Activated T-cell treated with anti-CD3 and anti-CD28 coated beads, Interleukin-2, amount 50 U/mL, for 72 hours (primary cell): Measurements from ENCODE around the gene MAGI1. TPM values are rescaled to one million over a fixed set of nuclear protein-coding genes. Genes with fewer than 3 reads are reported as not detected.

Source experiments
- ATAC-seq, 2 donors: fragments of 150-1000 bp; cut with Tn5 transposase; replicated peaks in 1 of 2; 2 replicates each; pipeline ENCODE4 v1.10.0; 2021; ENCODE audit warnings: moderate library complexity in 2 of 2, mild to moderate bottlenecking in 1 of 2
- DNase-seq, 2 donors: peaks; one replicate each; pipeline ENCODE4 v3.0.0; 2021 to 2022; ENCODE audit warnings: mixed read lengths in 1 of 2
- H3K27ac Mint-ChIP-seq: one replicate; pipeline ENCODE4 v1.8.0; 2022; ENCODE audit warnings: mild to moderate bottlenecking, moderate library complexity, mixed read lengths
- H3K27me3 Mint-ChIP-seq: one replicate; pipeline ENCODE4 v1.8.0; 2022; ENCODE audit warnings: low read depth, mixed read lengths
- H3K36me3 Mint-ChIP-seq, 2 donors: one replicate each; pipeline ENCODE4 v1.8.0; 2022; ENCODE audit warnings: mixed read lengths in 2 of 2, mild to moderate bottlenecking in 1 of 2; ENCODE audit not compliant: insufficient read depth in 2 of 2
- H3K4me1 Mint-ChIP-seq: one replicate; pipeline ENCODE4 v1.8.0; 2022; ENCODE audit warnings: low read depth, mixed read lengths
- H3K4me3 Mint-ChIP-seq, 2 donors: one replicate each; pipeline ENCODE4 v1.8.0; 2022; ENCODE audit warnings: mild to moderate bottlenecking in 2 of 2, mixed read lengths in 2 of 2, moderate library complexity in 2 of 2
- H3K9me3 Mint-ChIP-seq, 2 donors: one replicate each; pipeline ENCODE4 v1.8.0; 2022; ENCODE audit warnings: mixed read lengths in 2 of 2
- total RNA-seq, 2 donors: library from RNA; stranded (reverse); gene quantifications; one replicate each; pipeline ENCODE4 v1.2.3, GENCODE V29; 2022

MAGI1 gene
- total RNA-seq, 2 donors from 2014 or later: 0.41 to 0.67 TPM

GRCh38 chr3:65746848-65747247, 291.9 kb downstream of the MAGI1 start:
- Mint-ChIP-seq H3K4me3 (no peak overlapping the region), H3K27ac (no peak overlapping the region), H3K4me1 (no peaks in the 10 kb centered on the region), H3K27me3 (no peaks in the 10 kb centered on the region), H3K36me3 (no peaks in the 10 kb centered on the region), H3K9me3 (no peaks in the 10 kb centered on the region)
- ATAC-seq (no peak), DNase-seq (no peak)

DNA sequence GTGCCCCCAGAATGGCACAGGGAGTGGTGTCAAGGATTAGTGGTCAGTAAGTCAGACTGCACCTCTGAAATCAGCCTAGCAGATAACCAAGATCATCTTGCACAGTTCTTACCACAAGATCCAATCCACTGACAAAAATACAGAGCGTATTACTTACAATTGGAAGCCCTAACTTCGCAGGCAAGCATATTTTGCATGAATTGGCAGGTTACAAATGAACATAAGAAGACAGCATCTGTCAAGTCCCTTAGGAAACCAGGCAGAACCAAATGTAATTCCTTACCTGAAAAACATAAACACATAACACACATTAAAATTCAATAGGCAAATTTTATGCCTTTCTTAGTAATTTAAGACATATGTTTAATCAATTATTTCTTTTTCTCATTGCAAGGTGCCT, 293.4 kb downstream of the MAGI1 start:
- Mint-ChIP-seq H3K9me3 (no peaks in the 10 kb centered on the region), H3K4me1 (no peaks in the 10 kb centered on the region), H3K27me3 (no peaks in the 10 kb centered on the region), H3K27ac (no peak overlapping the region), H3K36me3 (no peaks in the 10 kb centered on the region), H3K4me3 (no peak overlapping the region)
- no peak for ATAC-seq
- no peak for DNase-seq

- Mint-ChIP-seq H3K4me3 (no peak overlapping the region), H3K36me3 (no peaks in the 10 kb centered on the region), H3K4me1 (no peaks in the 10 kb centered on the region), H3K27ac (no peak overlapping the region), H3K27me3 (no peaks in the 10 kb centered on the region), H3K9me3 (no peaks in the 10 kb centered on the region)
- DNase-seq (no peak), ATAC-seq (no peak)
These were observed 295.8 kb downstream of the MAGI1 start for GRCh38 chr3:65742914-65743313.

DNA sequence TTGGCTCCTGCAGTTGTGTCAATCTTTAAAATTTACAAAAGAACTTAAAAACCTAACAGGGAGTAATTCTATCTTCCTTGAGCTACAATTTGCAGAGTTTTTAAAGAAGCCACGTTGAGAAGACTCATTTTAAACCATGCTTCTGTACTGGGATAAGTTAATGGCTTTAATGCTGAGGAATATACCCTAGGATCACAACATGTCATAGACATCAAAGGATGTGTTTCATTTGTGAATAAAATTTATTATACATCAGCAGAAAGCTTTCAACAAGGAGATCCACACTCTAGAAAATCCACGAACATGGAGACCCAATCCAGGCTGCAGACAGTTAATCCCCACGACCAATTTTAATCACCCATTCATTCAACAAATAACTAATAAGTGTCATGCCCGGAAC, 297.2 kb downstream of the MAGI1 start:
- Mint-ChIP-seq H3K4me1 (no peaks in the 10 kb centered on the region), H3K27me3 (no peaks in the 10 kb centered on the region), H3K9me3 (no peaks in the 10 kb centered on the region), H3K4me3 (no peak overlapping the region), H3K36me3 (no peaks in the 10 kb centered on the region), H3K27ac (no peak overlapping the region)
- ATAC-seq (no peak), DNase-seq (no peak)

DNA sequence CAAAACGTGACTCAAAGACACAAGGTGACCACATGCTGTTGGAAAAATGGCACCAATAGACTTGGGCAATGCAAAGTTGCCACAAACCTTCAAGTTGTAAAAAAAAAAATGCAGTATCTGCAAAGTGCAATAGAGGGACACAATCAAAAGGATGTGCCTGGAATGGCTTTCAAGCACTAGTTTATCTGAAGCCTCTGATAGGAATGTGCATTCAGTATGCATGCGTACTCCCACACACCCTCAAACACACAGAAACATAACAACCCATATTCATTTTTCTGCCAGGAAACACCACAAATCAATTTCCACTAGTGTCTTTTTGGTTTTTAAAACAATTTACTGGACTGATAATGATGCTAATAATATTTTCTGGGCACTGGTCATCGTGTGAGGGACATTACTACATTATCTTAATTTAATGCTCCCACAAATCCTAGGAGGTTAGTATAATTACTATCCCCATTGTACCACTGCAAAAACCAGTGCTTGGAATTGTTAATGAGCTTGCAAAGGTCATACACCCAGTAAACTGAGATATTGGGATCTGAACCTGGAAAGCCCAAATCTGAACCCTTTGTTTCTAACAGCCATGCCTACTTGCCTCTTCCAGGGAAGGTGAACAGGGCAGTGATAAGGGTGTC, 298.7 kb downstream of the MAGI1 start:
- no peaks in the 10 kb centered on the region for H3K36me3 Mint-ChIP-seq
- ATAC-seq: no peak
- no peaks in the 10 kb centered on the region for H3K27me3 Mint-ChIP-seq
- peaks cover 0 to 2% of the 10 kb centered on the region in 2 donors for H3K9me3 Mint-ChIP-seq
- DNase-seq: no peak
- no peak overlapping the region for H3K27ac Mint-ChIP-seq
- no peak overlapping the region for H3K4me3 Mint-ChIP-seq
- H3K4me1 Mint-ChIP-seq: no peaks in the 10 kb centered on the region

- ATAC-seq (no peak), DNase-seq (no peak)
- Mint-ChIP-seq H3K27ac (no peak overlapping the region), H3K27me3 (no peaks in the 10 kb centered on the region), H3K9me3 (peaks cover 0 to 2% of the 10 kb centered on the region in 2 donors), H3K4me3 (no peak overlapping the region), H3K4me1 (no peaks in the 10 kb centered on the region), H3K36me3 (no peaks in the 10 kb centered on the region)
These were observed 303.9 kb downstream of the MAGI1 start for GRCh38 chr3:65734792-65735191.

DNA sequence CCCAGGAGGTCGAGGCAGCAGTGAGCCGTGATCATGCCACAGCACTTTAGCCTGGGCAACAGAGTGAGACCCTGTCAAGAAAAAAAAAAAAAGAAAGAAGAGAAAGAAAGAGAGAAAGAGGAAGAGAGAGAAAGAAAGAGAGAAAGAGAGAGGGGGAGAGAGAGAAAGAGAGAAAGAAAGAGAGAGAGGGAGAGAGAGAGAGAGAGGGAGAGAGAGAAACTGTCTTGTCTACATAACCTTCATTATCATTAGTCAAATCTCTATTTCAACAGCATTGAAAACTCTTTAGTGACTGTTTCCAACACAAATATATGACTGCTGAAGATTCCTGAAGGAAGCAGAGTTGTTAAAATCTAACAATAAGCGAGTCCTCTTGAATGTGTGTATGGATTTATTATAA, 304.3 kb downstream of the MAGI1 start:
- ATAC-seq (no peak), DNase-seq (no peak)
- Mint-ChIP-seq H3K36me3 (no peaks in the 10 kb centered on the region), H3K27me3 (no peaks in the 10 kb centered on the region), H3K4me3 (no peak overlapping the region), H3K27ac (no peak overlapping the region), H3K4me1 (no peaks in the 10 kb centered on the region), H3K9me3 (peaks cover 0 to 2% of the 10 kb centered on the region in 2 donors)

- Mint-ChIP-seq H3K27me3 (no peaks in the 10 kb centered on the region), H3K36me3 (no peaks in the 10 kb centered on the region), H3K4me3 (no peak overlapping the region), H3K9me3 (peaks cover 0 to 2% of the 10 kb centered on the region in 2 donors), H3K4me1 (no peaks in the 10 kb centered on the region), H3K27ac (no peak overlapping the region)
- ATAC-seq (no peak), DNase-seq (no peak)
These were observed 305.3 kb downstream of the MAGI1 start for GRCh38 chr3:65733459-65733858.

DNA sequence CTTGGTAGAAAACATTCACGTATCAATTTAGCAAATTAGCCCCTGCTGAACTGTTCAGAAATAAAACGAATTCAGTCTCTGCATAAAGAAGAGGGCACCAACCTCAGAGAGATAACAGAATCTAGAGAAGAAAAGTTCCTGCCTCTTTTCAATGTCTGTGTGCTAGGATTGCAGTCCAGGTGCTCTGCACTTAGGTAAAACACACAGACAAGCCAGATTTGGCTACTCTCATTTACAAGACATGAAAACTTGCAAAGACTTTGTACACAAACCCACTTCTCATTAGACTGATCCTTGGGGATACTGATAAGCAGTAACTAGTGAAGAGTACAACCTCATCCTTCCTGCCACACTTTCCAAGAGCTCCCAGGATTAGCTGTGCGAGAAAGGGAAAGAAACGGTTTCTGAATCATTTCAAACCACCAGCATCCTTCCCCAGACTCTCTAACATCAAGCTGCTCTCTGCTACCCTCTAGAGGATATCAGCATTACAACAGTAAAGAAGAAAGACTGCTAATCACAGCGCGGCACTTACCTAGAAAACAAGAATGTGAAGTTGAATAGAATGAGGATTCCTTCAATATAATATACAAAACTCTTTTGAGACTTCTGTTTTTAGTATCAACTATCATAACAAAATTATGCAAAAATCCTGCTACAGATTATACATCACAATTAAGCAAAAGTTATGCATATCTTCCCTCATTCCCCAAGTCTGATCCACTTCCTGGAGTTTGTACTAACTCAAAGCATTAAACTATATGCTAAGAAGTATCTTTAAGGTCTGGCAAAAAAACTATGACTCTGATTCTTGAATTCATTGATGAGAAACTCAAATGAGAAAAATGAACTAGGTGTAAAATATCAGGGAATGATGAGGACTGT, 306.4 kb downstream of the MAGI1 start:
- no peak overlapping the region for H3K4me3 Mint-ChIP-seq
- no peak overlapping the region for H3K27ac Mint-ChIP-seq
- no peaks in the 10 kb centered on the region for H3K36me3 Mint-ChIP-seq
- peaks cover 0 to 2% of the 10 kb centered on the region in 2 donors for H3K9me3 Mint-ChIP-seq
- ATAC-seq: peak in 1 of 2 donors; percentile 39
- no peaks in the 10 kb centered on the region for H3K27me3 Mint-ChIP-seq
- peak in 1 of 2 donors; percentile 20 for DNase-seq
- no peaks in the 10 kb centered on the region for H3K4me1 Mint-ChIP-seq

GRCh38 chr3:65730449-65730848, 308.3 kb downstream of the MAGI1 start:
- no peaks in the 10 kb centered on the region for H3K9me3 Mint-ChIP-seq
- no peaks in the 10 kb centered on the region for H3K27me3 Mint-ChIP-seq
- no peaks in the 10 kb centered on the region for H3K36me3 Mint-ChIP-seq
- H3K4me1 Mint-ChIP-seq: no peaks in the 10 kb centered on the region
- ATAC-seq: no peak
- no peak overlapping the region for H3K27ac Mint-ChIP-seq
- DNase-seq: no peak
- H3K4me3 Mint-ChIP-seq: no peak overlapping the region

GRCh38 chr3:65729973-65730372, 308.7 kb downstream of the MAGI1 start:
- Mint-ChIP-seq H3K27ac (no peak overlapping the region), H3K4me3 (no peak overlapping the region), H3K4me1 (no peaks in the 10 kb centered on the region), H3K9me3 (no peaks in the 10 kb centered on the region), H3K27me3 (no peaks in the 10 kb centered on the region), H3K36me3 (no peaks in the 10 kb centered on the region)
- DNase-seq: no peak
- no peak for ATAC-seq

DNA sequence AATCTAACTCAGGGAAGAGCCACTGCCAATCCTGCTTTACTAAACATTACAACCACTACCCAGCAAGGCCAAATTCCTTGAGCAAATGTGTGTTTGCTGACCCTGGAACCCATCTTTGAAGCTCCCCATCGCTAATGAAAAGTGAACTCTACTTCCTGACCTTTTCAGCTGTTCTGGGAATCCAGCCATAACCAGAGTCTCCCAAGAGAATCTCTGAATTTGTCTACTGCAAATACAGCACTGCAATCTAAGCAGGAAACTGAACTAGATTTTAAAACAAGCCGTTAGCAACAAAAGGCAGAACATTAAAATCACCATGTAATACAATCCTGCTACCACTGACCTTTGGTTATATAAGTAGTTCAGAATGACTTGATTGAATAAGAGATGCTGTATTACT, 309.2 kb downstream of the MAGI1 start:
- H3K4me3 Mint-ChIP-seq: no peak overlapping the region
- no peaks in the 10 kb centered on the region for H3K36me3 Mint-ChIP-seq
- H3K9me3 Mint-ChIP-seq: peaks cover 0 to under 1% of the 10 kb centered on the region in 2 donors
- DNase-seq (no peak), ATAC-seq (no peak)
- no peaks in the 10 kb centered on the region for H3K27me3 Mint-ChIP-seq
- no peak overlapping the region for H3K27ac Mint-ChIP-seq
- no peaks in the 10 kb centered on the region for H3K4me1 Mint-ChIP-seq

DNA sequence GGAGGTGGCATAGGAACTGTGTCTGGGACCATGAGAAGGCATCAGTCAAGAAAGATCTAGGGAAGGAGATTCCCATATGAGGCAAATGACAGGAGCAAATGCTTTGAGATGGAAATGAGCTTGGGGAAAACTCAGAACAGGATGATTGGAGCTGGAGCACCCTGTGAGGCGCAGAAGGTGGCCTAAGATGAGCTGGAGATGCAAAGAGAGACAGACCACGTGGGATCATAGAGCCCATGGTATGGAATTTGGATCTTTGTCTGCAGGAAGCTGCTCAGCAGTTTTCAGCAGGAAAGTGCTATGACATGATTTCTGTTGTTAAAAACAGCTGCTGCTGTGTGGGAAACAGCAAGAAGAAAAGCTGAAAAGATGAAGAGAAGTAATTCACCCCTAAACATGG, 310.6 kb downstream of the MAGI1 start:
- Mint-ChIP-seq H3K36me3 (no peaks in the 10 kb centered on the region), H3K4me1 (no peaks in the 10 kb centered on the region), H3K27ac (no peak overlapping the region), H3K9me3 (peaks cover 0 to 2% of the 10 kb centered on the region in 2 donors), H3K4me3 (no peak overlapping the region), H3K27me3 (no peaks in the 10 kb centered on the region)
- DNase-seq (no peak), ATAC-seq (no peak)
